Stimulated activated CD4-positive, alpha-beta T cell treated with anti-CD3 and anti-CD28 coated beads, Interleukin-1b, Interleukin-23, amount 100 ng/mL, for 1 hour (primary cell): ENCODE measurements around the gene ZMAT3.
A peak's percentile ranks its signal among the peaks of the same experiment; 100 is the strongest.
"Not testable (repeated sequence)": the region's sequence is repeated elsewhere in the genome, so short reads cannot be mapped to it uniquely, and the experiment has no call there.

ENCODE experiments used
- DNase-seq, 2 donors: peaks; one replicate each; pipeline ENCODE4 v3.0.0-alpha.2; 2020; ENCODE audit warnings: low read depth in 2 of 2

The ZMAT3 gene, protein sequence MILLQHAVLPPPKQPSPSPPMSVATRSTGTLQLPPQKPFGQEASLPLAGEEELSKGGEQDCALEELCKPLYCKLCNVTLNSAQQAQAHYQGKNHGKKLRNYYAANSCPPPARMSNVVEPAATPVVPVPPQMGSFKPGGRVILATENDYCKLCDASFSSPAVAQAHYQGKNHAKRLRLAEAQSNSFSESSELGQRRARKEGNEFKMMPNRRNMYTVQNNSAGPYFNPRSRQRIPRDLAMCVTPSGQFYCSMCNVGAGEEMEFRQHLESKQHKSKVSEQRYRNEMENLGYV

DNA sequence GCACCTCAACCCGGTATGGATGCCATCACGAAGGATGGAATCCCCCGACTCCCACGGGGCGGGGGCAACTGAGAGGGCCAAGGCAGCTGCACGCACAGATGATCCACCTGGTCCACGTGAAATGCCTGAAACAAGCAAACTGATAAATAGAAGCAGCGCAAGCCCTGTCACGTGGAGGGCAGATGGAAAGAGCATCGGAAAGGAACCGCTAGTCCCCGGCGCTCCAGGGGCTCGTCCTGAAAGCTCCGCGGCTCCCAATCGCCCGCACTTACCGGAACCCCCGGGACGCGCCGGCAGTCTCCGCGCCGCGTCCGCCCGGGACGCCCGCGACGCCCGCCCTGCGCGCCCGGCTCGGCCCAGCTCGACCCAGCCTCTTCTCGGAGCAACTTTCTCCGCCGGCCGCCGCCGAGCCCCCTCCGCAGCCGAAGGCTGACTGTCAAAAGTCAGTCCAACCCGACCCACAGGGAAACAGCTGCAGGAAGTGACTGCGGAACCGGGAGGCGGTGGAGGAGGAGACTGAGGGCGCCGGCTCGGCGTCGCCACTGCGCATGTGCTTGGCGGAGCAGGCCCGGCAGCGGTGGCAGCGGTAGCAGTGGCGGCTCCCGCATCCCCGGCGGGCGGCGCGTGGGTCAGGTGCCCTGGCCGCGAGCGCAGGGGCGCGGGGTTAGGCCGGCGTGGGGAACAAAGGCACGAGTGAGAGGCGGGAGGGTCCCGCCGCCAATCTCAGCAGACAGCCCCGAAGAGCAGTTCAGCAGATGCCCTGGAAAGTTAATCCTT, at the start of gene ZMAT3:
Gene ZMAT3, minus strand, starts transcription at position 487 of the 777 bp plus-strand sequence. CDS start 4,057 bp downstream, outside the sequence.
- DNase-seq = peak; percentile 68 to 71

- no peak for DNase-seq
Measured at GRCh38 chr3:179116816-179117215, 45.2 kb upstream of the ZMAT3 start.

DNA sequence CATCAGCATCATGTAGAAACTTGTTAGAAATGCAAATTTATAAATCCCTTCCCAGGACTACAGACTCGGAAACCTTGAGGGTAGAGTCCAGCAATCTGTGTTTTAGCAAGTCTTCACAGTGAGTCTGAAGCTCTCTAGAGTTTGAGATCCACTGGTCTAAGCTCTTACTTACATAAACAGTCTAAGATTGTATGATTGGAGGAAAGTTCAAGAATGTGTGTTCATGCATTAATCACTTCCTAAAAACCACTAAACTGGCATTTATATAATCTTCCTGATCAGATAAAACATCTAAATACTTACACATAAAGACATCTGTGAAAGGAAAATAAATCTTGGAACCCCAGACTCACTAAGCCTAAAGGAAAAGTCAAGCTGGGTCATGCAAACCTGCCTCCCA, 43.8 kb upstream of the ZMAT3 start:
- DNase-seq = not testable (repeated sequence)

DNA sequence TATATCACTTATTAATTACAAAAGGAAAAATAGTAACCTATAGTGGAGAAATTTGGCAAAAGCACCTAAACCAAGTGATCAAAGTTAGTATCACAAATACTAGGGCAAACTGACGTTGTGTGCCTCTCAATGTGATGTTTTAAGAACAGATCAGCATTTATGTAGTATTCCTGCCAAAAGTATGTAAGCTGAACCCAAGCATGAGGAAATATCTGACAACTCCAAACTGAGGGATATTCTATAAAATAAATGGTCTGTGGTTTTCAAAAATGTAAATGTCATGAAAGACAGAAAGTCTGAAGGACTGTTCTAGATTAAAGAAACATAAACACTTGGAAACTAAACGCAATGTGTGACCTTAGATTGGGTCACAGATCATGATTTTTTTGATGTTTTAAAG, 42.3 kb upstream of the ZMAT3 start:
- no peak for DNase-seq

GRCh38 chr3:179108086-179108485, 36.5 kb upstream of the ZMAT3 start:
- no peak for DNase-seq

DNA sequence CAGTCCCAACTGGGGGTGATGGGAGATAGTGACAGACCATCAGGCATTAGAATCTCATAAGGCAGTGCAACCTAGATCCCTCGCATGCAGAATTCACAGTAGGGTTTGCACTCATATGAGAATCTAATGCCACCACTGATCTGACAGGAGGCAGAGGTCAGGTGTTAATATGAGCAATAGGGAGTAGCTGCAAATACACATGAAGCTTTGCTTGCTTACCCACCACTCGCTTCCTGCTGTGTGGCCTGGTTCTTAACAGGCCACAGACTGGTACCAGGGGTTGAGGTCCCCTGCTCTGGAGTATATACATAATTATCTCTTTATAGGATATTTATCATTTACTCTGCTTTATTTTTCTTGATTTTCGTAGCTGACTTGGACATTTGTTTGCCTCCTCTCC, 36.0 kb upstream of the ZMAT3 start:
- no peak for DNase-seq

GRCh38 chr3:179105881-179106280, 34.3 kb upstream of the ZMAT3 start:
- DNase-seq = no peak

GRCh38 chr3:179100652-179101051, 29.0 kb upstream of the ZMAT3 start:
- no peak for DNase-seq

GRCh38 chr3:179098388-179099077, 26.9 kb upstream of the ZMAT3 start:
- no peak for DNase-seq

- DNase-seq = no peak
Measured at GRCh38 chr3:179093807-179094206, 22.2 kb upstream of the ZMAT3 start.

DNA sequence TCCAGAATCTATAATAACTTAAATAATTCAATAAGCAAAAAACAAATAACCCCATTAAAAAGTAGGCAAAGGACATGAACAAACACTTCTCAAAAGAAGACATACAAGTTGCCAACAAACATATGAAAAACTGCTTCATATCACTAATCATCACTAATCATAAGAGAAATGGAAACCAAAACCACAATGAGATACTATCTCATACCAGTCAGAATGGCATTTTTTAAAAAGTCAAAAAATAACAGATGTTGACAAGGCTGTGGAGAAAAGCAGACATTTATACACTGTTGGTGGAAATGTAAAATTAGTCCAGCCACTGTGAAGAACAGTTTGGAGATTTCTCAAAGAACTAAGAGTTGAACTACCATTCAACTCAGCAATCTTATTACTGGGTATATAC, 19.5 kb upstream of the ZMAT3 start:
- DNase-seq = no peak

- no peak for DNase-seq
Measured at GRCh38 chr3:179088306-179088705, 16.7 kb upstream of the ZMAT3 start.

DNA sequence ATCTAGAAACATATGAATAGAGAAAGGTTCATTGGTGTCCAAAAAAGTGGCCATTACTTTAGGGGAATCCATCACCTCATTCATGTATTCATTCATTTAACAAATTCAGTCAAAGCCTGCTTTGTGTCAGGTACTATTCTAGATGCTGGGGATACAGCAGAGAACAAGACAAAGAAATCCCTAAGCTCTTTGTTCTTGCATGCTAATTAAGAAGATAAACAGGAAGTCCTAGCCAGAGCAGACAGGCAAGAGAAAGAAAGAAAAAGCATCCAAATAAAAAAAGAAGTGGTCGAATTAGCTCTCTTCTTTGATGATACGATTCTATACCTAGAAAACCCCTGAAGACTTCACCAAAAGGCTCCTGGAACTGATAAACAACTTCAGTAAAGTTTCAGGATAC, 12.4 kb upstream of the ZMAT3 start:
- no peak for DNase-seq

GRCh38 chr3:179082416-179082815, 10.8 kb upstream of the ZMAT3 start:
- no peak for DNase-seq

DNA sequence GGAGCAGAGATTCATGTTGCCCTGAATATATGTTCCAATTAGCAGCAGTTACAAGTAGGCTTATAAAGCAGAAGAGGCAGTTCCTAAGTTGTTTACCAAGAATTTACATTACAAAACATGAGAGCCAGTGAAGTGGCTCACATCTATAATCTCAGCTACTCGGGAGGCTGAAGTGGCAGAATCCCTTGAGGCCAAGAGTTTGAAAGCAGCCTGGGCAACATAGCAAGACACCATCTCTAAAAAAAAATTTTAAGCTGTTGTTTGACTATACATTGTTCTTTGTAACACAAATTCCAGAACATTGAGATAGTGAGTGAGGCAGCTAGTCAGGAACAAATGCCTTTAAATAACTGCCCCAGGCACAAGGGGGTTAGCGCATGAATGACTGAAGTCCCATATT, 10.3 kb upstream of the ZMAT3 start:
- DNase-seq = no peak

- no peak for DNase-seq
Measured at GRCh38 chr3:179079537-179079936, 7.9 kb upstream of the ZMAT3 start.

DNA sequence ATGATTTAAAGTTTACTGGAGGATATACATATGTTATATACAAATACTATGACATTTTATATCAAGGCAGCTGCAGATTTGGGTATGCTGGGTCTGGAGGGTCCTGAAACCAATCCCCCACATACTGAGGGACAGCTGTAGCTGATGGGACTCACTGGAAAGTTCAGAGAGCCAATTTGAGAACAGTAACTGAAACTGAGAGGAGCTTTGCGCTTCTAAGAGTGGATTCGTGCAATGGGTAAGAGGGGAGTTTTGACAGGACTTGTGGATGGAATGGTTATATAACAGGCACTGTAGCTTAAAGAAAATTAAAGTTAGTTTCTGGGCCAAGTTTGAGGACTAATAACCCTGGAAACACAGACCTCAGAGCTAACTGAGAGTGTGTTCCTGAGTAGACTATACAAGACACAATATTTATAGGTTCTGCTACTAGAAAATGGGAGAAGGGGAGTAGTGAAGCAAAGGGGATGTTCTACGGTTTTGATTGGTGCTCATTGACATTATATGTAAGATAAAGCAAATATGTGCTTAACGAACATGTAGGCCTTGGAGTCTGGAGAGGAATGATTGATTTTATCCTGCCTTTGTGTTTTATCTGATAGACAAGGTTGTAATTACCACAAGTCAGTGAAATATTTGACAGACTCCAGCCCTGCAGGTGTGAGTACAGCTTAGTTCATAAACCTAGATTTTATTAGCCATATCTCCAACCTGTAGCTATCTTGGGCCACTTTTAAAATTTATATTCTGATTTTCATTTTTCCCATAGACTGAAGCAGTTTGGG, 4.8 kb upstream of the ZMAT3 start:
- DNase-seq = no peak

DNA sequence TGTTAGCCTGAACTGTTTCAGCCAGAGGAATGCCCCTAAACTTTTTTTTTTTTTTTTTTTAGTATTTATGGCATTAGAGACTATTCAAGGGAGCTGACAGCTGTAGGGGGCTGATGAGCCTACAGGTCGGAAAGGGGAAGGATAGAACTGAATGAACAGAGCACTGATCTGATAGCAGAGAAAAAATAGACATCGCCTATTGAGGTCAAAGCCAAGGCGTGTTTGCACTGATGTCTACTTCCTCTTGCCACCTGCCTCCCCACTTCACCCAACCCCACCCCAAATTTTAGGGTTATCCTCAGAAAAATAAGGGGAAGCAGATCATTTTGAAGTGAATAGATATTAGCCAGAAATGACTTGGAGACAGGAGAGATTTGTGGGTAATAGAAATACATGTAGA, 3.0 kb upstream of the ZMAT3 start:
- no peak for DNase-seq

DNA sequence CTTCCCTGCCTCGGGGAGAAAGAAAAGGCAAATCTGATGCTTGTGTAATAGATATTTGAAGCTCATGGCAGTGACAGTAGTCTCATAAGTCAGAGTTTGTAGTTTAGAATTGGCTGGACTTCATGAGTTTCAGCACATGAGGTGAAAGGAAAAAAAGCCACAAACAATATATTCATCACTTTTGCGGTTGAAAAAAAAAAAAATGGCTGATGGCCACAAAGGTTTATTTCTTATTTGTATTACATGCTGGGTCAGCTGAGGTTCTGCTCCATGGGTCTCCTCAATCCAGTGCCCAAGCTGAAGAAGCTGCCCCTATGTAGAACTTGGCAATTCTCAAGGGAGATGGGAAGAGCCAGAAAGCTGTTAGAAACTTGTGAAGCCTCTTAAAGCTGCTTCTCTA, 2.2 kb upstream of the ZMAT3 start:
- no peak for DNase-seq

GRCh38 chr3:179072100-179072438, 460 bp upstream of the ZMAT3 start:
- DNase-seq = peak in 1 of 2 donors; percentile 14

DNA sequence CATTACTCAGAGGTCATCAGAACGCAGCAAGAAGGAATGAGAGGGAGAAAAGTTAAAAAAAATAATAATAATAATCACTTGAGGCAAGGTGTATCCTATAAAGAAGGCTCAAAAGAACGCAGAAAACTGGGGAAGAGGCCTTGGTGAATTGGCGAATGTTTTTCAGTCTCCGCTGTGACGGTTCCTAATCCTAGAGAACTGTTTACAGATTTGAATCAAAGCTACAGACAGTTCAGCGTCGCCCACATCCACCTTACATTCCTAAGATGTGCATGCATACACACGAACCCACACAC, 634 bp downstream of the ZMAT3 start:
- no peak for DNase-seq

GRCh38 chr3:179069762-179070390, 1.7 kb downstream of the ZMAT3 start:
- DNase-seq = no peak
